ENCODE measurements around the gene SPHK2.
A peak's percentile ranks its signal among the peaks of the same experiment; 100 is the strongest.
"Not testable (repeated sequence)": the region's sequence is repeated elsewhere in the genome, so short reads cannot be mapped to it uniquely, and the experiment has no call there.

SPHK2 gene

DNA sequence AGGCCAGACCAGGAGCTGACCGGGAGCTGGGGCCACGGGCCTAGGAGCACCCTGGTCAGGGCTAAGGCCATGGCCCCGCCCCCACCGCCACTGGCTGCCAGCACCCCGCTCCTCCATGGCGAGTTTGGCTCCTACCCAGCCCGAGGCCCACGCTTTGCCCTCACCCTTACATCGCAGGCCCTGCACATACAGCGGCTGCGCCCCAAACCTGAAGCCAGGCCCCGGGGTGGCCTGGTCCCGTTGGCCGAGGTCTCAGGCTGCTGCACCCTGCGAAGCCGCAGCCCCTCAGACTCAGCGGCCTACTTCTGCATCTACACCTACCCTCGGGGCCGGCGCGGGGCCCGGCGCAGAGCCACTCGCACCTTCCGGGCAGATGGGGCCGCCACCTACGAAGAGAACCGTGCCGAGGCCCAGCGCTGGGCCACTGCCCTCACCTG, 6.6 kb downstream of the SPHK2 start:
- no peak for DNase-seq

DNA sequence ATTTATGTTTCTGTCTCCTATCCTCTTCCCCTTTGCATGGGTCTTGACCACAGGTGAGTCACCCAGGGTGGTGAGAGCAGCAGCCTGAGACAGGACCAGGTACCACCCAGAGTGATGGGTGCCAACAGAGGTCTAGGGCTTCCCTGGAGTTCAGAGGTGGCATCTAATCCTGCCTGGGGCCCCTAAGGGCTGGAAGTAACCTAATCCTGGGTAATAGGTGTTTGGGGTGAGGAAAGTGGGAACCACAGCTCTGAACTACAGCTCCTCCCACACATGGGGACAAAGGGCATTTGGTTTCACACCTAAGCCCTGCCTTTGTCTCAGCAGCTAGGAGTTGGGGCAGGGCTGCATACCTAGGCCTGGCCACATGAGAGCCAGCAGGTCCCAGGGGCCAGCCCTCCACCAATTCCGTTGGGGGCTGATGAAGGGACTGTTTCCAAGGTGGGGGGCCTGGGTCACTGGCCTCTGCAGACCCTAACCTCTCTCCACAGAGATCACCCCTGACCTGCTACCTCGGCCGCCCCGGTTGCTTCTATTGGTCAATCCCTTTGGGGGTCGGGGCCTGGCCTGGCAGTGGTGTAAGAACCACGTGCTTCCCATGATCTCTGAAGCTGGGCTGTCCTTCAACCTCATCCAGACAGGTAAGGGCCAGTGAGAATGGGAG, 8.0 kb downstream of the SPHK2 start:
- no peak for DNase-seq

DNA sequence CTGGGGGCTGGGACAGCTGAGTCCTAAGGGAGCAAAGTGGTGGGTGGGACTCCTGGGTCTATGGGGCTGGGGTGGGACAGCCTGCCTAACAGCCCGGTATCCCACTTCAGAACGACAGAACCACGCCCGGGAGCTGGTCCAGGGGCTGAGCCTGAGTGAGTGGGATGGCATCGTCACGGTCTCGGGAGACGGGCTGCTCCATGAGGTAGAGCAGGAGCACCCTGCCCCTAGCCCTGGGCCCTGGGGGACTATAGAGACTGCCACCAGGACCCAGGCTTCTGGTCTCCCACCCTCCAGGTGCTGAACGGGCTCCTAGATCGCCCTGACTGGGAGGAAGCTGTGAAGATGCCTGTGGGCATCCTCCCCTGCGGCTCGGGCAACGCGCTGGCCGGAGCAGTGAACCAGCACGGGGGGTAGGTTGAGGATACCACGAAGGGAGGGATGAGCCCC, 8.6 kb downstream of the SPHK2 start:
- DNase-seq, result no peak

DNA sequence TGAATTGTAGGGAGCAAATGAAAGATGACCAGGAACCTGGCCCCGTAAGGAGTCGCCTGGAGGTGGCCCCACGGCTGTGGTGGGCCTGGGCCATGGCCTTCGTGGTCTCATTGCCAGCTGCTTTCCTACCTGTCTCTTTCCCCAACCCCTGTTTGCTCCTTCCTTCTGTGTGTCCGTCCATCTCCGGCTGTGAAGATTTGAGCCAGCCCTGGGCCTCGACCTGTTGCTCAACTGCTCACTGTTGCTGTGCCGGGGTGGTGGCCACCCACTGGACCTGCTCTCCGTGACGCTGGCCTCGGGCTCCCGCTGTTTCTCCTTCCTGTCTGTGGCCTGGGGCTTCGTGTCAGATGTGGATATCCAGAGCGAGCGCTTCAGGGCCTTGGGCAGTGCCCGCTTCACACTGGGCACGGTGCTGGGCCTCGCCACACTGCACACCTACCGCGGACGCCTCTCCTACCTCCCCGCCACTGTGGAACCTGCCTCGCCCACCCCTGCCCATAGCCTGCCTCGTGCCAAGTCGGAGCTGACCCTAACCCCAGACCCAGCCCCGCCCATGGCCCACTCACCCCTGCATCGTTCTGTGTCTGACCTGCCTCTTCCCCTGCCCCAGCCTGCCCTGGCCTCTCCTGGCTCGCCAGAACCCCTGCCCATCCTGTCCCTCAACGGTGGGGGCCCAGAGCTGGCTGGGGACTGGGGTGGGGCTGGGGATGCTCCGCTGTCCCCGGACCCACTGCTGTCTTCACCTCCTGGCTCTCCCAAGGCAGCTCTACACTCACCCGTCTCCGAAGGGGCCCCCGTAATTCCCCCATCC, 9.4 kb downstream of the SPHK2 start:
- no peak for DNase-seq

DNA sequence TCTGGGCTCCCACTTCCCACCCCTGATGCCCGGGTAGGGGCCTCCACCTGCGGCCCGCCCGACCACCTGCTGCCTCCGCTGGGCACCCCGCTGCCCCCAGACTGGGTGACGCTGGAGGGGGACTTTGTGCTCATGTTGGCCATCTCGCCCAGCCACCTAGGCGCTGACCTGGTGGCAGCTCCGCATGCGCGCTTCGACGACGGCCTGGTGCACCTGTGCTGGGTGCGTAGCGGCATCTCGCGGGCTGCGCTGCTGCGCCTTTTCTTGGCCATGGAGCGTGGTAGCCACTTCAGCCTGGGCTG, 9.9 kb downstream of the SPHK2 start:
- no peak for DNase-seq

DNA sequence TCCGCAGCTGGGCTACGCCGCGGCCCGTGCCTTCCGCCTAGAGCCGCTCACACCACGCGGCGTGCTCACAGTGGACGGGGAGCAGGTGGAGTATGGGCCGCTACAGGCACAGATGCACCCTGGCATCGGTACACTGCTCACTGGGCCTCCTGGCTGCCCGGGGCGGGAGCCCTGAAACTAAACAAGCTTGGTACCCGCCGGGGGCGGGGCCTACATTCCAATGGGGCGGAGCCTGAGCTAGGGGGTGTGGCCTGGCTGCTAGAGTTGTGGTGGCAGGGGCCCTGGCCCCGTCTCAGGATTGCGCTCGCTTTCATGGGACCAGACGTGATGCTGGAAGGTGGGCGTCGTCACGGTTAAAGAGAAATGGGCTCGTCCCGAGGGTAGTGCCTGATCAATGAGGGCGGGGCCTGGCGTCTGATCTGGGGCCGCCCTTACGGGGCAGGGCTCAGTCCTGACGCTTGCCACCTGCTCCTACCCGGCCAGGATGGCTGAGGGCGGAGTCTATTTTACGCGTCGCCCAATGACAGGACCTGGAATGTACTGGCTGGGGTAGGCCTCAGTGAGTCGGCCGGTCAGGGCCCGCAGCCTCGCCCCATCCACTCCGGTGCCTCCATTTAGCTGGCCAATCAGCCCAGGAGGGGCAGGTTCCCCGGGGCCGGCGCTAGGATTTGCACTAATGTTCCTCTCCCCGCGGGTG, 10.4 kb downstream of the SPHK2 start:
- no peak for DNase-seq

DNA sequence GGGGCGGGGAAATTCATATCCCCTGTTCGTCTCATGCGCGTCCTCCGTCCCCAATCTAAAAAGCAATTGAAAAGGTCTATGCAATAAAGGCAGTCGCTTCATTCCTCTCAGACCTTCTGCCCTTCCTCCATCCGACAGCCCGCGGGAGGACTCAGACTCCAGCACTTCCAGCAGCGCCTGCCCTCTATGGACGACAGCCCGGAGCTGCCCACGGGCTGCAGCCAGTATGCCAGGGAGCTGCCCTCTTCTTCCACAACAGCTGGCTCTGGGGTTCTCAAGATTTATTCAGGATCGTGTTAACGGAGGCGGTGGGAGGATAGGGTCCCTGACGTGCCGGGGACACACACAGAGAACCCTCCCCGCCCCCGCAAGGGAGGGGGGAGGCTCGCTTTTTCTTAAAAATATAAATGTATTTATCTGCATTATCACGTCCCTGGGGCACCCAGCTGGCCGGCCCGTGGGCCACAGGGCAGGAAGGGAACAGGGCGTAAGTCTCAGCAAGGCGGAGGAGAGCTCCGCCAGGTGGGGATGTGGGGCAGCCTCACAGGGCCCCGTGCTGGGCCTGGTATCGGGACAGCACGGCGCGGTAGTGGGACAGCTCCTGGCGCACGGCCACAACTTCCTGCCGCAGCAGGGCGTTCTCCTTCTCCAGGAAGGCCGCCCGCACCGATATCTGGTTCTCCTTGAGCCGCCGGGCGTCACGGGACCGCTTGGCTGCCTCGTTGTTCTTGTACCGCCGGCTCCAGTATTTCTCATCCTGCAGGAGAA, 11.2 kb downstream of the SPHK2 start:
- no peak for DNase-seq

DNA sequence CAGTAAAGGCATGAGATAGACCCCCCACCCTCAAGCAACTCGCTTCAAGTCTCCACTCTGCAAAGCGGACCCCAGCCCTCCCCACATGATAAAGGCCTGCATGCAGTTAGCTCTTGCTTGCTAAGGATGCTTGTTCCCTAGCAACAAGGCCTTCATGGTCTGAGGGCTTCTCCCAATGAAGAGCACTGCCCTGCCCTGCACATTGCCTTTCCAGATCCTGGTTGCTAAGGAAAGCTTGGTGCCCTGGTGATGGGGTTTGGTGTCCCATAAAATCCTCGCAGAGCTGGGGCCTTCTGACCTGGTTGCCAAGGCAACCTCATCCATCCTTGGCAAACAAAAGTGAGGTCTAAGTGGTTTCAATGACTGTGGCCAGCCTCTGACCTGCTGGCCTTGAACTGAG, 11.9 kb downstream of the SPHK2 start:
- no peak for DNase-seq

DNA sequence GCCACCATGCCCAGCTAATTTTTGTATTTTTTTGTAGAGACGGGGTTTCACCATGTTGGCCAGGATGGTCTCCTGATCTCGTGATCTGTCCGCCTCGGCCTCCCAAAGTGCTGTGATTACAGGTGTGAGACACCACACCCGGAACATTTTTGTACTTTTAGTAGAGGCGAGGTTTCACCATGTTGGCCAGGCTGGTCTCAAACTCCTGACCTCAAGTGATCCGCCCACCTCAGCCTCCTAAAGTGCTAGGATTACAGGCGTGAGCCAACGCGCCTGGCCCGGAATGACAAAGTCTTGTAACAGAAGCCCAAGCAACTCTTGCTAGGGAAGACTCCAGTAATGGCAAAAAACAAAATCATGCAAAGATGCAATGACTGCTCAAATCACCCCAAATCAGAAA, 13.0 kb downstream of the SPHK2 start:
- not testable (repeated sequence) for DNase-seq

DNA sequence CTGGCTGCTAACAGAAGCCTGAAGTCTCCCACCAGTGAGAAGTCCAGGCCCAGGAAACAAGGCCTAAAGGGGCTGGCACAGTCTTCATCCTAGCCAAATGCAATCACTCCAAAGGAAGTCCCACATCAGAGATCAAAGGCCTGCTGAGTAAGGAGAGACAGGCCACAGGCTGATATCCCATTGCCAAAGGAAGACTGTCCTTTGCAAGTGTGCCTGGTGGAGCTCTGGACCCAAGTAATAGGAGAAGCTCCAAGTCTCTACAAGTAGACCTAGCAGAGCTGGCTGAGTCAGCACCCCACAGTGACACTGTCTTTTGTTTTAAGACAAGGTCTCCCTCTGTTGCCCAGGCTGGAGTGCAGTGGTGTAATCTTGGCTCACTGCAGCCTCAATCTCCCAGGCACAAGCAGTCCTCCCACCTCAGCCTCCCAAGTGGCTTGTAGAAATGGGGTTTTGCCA, 13.4 kb downstream of the SPHK2 start:
- DNase-seq, result no peak

DNA sequence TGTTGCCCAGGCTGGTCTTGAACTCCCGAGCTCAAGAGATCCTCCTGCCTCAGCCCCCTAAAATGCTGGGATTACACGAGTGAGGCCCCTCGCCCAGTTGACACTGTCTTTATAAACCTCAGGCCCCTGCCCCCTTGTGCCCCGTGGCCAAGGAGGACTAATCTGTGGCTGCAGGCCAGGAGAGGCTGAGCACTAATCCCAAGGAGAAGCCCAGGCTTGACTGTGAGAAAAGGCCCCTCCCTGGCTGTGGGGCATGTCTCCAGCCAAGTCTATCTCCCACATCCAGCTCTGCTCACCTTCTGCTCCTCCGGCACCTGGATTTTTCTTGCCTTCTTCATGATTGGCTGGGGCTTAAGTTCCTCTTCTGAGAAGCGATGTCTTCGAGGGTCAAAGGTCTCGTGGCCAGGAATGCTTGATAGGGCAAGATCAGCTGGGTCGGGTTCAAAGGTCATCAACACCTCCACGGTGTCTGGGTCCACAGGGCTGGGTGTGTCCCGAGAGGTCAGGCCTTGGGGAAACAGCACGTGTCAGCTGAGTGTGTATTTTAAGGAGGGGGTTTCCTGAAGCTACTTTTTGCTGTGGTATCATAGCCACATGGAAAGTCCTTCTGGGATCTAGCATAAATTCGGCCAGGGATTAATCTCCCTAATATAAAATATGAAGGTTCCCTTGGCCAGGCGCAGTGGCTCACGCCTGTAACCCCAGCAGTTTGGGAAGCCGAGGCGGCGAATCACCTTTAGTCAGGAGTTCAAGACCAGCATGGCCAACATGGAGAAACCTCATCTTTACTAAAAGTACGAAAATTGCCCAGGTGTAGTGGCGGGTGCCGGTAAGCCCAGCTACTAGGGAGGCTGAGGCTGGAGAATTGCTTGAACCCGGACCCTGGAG, 14.1 kb downstream of the SPHK2 start:
- DNase-seq, result no peak

DNA sequence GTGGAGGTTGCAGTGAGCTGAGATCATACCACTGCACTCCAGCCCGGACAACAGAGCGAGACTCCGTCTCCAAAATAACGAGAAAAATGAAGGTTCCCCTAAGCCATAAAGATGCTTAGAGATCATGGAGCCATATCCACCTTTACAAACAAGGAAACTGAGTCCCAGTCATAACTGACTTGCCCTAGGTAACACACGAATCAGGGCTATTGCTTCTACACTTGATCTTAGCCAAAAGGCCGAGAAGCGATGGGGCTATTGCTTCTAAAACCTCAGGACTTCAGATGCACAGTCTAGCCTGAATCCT, 14.7 kb downstream of the SPHK2 start:
- no peak for DNase-seq

DNA sequence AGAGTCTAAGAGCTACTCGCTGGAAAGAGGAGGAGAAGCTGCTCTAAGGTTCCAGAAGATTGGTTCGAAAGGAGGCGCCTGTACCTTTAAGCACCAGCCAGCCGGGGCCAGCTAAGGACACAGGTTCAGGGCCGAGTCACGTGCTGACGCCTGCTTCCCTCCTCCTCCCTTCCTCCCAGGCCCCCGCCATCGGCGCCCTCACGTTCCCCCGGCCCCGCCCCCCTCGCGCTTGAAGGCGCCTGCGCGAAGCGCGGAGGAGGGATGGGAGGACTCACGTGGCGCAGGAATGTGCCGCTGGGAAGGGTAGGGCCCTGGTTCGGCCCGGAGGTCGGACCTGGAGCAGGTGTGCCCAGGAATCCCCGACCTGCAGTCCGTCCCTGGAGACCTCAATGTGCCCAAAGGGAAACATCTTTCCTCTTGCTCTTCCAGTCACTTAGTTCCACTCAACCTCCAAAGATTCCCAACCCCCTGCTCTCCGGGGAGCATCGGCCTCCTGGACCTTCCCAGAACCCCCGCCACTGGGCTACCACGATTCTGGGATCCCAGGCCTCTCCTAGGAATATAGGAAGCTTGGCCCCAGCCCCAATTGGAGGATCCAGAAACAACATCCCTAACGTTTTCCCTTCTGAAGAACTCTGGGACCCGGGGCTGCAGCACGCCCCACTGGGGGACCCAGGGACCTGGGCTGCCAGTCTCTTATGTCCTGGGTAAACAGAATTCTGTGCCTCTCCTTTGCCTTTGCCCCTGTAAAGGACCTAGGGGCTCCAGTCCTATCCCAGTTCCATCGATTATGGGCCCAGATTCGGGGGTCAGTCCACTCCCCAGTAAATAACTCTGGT, 15.3 kb downstream of the SPHK2 start:
- peak; percentile 96 for DNase-seq

DNA sequence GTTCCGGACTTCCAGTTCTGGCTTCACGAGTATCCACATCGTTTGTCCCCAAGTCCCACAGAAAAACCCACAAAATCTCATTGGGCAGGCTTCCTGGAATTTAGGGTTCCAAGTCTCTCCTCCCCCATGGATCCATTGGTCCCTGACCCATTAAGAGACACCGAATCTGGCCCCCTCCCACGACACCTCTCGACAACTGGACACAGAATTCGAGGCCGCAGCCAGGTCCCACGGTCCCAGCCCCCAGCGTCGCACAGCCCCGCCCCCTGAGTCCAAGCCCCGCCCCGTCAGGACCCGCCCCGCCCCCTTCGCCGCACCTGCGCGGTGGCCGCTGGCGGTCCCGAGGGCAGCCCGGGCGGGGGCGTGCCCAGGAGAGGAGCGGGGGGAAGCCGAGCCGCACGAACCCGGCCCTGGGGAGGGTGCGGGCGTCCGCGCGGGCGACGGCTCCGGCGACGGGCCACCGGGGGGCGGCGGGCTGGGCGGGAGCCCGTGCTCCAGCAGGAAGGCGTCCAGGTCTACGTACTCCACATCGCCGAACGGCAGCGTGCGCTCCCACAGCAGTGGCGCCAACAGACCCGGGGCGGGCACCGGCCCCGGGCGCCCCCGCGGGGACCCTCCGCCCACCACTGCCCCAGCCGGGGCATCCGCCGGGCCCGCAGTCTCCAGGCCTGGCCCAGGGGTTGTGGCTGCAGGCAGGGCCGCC, 16.1 kb downstream of the SPHK2 start:
- peak; percentile 54 for DNase-seq

DNA sequence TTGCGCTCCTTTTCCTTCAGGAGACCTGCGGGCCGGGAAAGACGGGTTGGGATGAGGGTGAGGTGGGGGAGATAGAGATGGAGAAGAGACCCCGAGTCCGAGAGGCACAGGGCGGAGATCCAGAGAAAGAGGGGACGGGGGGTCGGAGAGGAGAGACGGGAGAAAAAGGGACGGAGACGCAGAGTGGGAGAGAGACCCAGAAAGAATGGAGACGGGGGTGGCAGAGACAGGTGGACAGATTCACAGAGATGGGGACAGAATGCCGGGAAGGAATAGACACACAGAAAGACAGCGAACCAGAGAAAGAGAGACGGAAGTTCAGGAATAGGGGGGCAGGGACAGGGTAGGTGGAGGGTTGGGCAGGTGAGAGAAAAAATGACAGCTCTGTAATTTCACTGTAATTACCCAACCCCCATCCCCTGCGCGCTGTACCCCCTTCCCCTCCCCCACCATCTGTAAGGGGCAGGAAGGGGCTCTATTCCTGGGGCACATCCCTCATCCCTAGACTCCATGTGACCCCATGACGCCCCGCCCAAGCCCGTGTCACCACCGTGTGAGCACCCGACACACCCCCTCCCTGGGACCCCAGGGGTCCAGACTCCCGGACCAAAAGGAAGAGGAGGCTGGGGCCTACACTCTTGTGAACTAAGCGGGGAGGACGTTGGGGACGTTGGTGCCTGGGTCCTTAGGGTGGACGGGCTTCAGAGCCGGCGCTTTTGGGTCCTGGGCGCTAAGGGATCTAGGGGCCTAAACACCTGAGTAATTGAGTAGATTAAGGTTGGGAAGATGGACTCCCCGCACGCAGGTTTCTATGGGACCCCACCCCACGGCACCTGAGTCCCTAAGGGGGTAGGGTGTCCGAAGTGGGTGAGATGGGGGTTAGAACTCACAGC, 16.9 kb downstream of the SPHK2 start:
- no peak for DNase-seq

DNA sequence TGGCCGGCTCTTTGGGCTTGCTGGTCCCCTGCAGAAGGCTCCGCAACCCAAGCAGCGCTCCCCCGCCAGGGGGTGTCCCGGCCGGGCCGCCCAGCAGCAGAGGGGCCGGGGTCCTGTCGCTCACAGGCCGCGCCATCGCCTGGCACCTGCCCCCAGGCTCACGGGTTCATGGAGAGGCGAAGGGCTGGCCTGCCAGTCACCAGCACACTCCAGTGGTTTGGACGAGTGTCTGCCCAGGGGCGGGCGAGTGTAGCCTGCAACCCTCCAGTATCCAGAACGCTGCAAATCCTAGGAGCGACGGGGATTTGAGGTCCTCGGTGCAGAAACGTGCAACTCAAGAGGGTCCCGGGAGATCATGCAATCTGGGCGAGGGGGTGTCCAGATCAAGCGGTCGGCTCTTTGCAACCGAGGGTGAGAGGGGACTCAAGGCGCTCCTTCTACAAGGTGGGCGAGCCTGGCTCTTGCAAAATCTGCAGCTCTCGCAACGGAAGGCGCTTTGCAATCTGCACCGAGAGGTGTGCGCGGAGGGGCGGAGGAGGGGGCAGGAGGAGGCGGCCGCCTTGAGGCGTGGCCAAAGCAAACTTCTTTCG, 17.6 kb downstream of the SPHK2 start, which contains the start of gene DBP:
Gene DBP, minus strand, starts transcription at position 521 of the 590 bp plus-strand sequence. Its CDS starts 385 bp downstream, at position 136.
- DNase-seq, result no peak

DNA sequence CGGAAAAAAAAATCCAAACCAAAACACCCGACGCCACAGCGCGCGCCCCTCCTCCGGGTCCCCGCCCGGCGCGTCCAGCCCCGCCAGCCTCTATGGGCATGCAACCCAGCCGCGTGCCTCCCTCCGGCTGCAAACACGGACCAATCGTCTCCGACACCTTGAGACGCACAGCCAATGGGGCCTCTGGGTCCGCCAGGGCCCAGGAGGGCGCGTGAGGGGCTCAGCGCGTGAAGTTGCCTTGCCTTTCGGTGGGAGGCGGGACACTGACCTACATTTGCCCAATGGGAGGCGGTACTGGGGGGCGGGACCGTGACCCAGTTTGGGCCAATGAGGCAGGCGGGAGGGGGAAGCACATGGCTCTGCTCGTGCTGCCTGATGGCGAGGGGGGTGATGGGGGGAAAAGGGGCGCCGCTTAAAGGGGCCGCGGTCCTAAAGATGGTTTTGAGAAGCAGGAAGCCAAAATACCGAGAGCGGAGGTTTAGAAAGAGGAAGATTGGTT, 18.2 kb downstream of the SPHK2 start:
- peak; percentile 97 for DNase-seq

DNA sequence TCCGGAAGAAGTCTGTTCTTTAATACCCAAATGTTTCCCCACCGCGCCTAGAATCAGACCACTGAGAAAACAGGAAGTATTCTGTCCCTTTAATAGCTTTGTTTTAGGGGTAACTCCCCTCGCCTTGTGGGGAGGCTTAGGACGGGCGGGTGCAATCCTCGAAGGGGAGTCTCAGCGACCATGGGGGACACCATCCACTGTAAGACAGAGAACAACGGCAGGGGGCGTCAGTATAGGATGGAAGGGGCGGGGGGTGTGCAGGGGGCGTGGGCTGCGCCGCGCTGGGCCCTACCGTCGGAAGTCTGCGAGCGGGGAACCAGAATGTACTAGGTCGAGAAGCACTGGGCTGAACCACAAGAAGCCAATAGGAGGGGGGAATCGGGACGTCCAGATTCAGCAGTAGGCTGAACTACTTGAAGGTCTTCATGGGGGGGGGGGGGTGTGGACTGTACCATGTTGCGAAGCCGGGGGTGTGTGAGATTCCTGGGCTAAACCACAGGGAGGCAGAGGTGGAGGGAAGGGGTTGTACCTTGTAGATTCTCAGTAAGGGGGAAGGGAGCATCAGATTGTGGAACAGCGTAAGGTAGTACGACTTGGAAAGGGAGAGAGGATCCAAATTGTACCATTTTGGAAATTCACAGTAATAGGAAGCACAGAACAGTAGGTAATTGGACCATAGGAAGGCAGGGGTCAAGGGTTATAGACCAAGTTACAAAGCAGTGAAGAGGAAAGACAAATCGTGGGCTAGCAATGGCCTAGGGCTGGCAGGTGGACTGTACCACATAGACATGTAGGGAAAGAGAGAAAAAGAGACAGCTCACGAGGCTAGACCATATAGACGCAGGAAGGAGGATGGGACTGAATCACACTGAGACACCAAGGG, 18.9 kb downstream of the SPHK2 start:
- DNase-seq, result peak; percentile 79
